HTERT RPE-1 (cell line): ENCODE data around the gene NWD2.
"Not testable (repeated sequence)": the region's sequence is repeated elsewhere in the genome, so short reads cannot be mapped to it uniquely, and the experiment has no call there.

Experiments used
- in situ Hi-C: fragments of 300-500 bp; cut with MboI; formaldehyde crosslinking; loops from 4 replicates; pipeline ENCODE4 v1.14.3; 2020; ENCODE audit warnings: low sequenced_read_pairs

The NWD2 gene

GRCh38 chr4:37244583-37245390, at the start of gene NWD2:
Gene NWD2 (plus strand): TSS chr4:37244743. CDS start chr4:37245068, 325 bp downstream.
- in situ Hi-C loops = no loop called here

DNA sequence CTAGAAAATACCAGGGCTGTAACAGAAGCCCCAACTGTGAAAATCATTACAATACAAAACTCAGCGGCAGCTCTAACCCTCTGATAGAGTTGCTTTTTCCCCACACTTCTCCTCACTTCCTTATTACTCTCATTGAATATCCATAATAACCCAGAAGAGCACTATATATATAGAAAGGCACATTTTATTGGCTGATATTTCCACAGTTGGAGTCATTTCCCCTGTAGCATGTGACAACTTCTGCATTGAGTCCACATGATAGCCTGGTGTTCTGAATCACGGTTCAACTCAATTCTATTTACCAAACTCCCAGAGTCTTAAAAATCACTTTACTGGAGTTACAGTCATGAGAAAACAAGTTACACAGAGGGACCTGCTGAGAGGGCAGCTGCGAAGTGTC, 46.6 kb upstream of the NWD2 start:
- in situ Hi-C loops = no loop called here

DNA sequence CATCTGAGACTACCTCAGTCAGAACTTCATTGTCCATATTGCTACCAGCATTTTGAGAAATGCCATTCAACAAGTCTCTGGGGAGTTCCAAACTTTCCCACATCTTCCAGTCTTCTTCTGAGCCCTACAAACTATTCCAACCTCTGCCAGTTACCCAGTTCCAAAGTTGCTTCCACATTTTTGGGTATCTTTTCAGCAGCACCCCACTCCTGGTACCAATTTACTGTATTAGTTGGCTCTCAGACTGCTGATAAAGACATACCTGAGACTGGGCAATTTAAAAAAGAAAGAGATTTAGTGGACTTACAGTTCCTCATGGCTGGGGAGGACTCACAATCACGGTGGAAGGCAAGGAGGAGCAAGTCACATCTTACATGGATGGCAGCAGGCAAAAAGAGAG, 39.8 kb upstream of the NWD2 start:
- in situ Hi-C loops = not testable (repeated sequence)

DNA sequence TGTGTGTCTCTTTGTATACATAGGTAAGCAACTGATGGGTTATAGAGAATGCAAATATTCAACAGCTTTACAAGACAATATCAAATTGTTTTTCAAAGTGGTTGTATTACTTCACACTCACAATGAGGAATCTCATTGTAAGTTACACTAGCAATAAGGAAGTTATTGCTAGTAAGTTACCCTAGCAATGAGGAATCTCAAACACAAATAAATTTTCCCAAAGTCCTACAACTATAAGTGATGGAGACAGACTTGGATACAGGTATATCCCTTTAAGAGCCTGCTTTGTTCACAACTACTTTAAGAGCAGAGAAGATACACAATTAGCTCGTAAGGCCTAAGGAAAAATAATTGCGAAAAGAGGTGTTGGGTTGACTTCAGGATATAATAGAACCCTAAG, 28.3 kb upstream of the NWD2 start:
- in situ Hi-C loops = no loop called here

DNA sequence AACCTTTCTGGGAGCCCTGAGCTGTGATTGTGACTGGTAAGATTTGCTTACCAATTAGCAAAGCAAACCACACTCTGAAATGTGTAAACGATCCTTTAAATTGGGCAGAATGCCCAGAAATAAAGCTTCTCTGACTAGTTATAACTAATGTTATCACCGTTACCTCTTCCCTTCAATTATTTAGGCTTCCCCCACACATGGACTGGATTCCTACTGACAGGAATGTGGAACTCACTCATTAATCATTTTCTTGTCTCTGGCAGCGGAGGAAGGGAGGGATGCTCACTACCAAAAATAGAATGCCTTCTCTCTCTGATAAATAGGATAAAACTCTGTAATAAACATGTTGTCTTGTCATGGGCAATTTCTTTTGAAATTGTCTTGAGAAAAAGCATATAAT, 25.3 kb upstream of the NWD2 start:
- in situ Hi-C loops = no loop called here

- in situ Hi-C loops = no loop called here
Measured at GRCh38 chr4:37219990-37220389, 24.6 kb upstream of the NWD2 start.

- in situ Hi-C loops = no loop called here
Measured at GRCh38 chr4:37220685-37221084, 23.9 kb upstream of the NWD2 start.

DNA sequence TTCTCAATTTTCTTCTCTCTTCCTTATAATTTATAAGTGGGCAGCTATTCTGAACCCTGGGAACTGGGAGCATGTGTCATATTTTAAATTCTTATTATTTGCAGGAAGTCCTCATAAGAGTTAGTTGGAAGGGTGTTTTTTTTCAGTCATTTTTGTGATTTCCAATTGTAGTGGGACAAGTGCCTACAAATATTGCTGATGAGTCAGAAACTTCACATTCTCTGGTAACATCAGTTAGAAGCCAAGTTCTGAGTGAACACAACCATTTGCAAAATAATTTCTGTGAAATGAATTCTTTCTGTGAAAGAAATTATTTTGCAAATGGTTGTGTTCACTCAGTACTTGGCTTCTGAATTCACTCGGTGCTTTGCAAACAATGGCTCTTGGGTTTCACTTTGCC, 20.8 kb upstream of the NWD2 start:
- in situ Hi-C loops = no loop called here

GRCh38 chr4:37224854-37225253, 19.7 kb upstream of the NWD2 start:
- in situ Hi-C loops = no loop called here

- in situ Hi-C loops = no loop called here
Measured at GRCh38 chr4:37225778-37226177, 18.8 kb upstream of the NWD2 start.

GRCh38 chr4:37232315-37232714, 12.2 kb upstream of the NWD2 start:
- in situ Hi-C loops = no loop called here

DNA sequence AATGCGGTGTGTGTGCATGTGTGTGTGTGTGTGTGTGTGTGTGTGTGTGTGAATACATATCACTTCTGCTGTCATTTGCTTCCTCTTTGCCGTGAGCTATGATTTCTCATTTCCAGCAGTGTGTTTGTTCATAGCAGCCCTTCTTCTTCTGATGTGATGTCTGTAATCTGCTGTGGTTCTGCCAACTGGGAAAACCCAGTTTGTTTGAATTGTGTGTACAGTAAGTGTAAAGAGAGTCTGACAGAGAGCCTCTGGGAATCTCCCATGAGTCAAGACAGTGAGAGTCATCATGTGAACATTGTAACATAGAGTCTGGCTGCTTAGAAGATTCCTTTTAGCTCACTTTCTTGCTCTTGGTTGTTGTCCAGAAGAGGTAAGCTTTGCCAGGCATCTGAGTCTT, 8.4 kb upstream of the NWD2 start:
- in situ Hi-C loops = no loop called here

GRCh38 chr4:37241647-37242046, 2.9 kb upstream of the NWD2 start:
- in situ Hi-C loops = no loop called here

- in situ Hi-C loops = no loop called here
Measured at GRCh38 chr4:37243051-37243450, 1.5 kb upstream of the NWD2 start.

DNA sequence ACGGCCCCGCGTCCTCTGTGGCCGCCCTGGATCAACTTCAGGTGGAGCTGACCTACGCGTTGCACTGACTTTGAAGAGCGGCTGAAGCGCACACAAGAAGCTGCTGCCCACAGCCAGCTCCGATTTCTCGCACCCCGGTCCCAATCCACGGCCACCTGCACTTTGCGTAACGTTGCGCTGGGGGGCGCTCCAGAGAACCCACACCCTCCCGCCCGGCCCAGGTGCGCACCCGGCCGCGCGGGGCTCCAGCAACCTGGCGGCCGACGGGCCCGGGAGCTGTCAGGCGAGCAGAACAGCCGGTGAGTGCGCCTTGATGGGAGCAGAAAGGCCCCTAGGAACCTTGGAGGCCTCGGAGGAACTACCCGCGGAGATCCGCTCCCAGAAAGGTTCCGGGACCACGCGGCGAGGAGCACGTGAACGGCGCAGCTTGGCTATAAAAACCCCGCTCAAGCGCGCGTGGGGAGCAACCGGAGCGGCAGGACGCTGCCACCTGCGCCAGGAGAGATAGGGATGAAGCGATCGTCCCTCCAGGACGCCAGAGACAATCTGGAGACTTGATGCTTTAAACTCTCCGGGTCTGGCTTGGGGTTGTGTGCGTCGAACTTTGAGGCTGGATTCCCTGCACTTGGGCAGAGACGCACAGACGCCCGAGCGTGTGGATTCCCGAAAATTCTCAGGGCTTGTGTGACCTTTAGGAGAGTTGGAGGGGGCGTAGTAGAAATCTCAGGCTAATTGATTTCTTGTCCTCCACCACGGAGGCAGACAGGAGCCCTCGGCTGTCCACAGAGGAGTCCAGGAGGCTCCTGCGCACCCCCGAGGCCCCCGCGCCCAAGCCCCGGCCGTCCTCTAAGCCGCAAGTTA, 591 bp upstream of the NWD2 start:
- in situ Hi-C loops = no loop called here

DNA sequence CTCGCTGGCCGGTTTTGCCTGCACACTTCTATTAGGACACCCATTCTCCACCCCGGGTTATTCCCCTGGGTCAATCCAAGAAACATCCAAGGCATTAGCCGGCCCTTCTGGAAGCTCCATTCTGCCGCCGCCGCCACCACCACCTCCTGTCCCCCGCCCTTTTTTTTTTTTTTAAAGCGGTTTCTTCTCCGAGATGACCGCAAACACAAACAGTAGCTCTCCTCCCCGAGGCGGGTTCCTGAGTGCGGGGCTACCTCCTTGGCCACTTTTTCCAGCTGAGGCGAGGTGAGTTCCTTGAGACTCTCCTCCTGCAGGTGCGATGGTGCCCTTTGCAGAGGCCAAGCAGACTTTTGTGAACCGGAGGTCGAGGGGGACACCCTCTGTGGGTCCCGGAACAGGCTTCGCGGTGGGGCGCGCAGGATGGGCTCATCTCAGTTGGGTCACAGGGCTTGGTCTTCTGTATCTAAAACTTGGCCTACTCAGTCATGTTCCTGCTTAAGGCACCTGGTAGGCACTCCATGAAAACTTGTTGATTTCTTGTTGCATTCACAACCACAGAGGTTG, 930 bp downstream of the NWD2 start:
- in situ Hi-C loops = no loop called here

- in situ Hi-C loops = no loop called here
Measured at GRCh38 chr4:37246891-37247290, 2.3 kb downstream of the NWD2 start.

- in situ Hi-C loops = no loop called here
Measured at GRCh38 chr4:37258221-37258620, 13.7 kb downstream of the NWD2 start.

- in situ Hi-C loops = no loop called here
Measured at GRCh38 chr4:37268319-37268718, 23.8 kb downstream of the NWD2 start.

- in situ Hi-C loops = no loop called here
Measured at GRCh38 chr4:37279121-37279520, 34.6 kb downstream of the NWD2 start.

GRCh38 chr4:37279894-37280592, 35.5 kb downstream of the NWD2 start:
- in situ Hi-C loops = no loop called here
